Peyer's patch (tissue), 4 donors: ENCODE data around the gene PPP2R1B. TPM values are rescaled to one million over a fixed set of nuclear protein-coding genes. Genes with fewer than 3 reads are reported as not detected.
A peak's percentile ranks its signal among the peaks of the same experiment; 100 is the strongest.
"Not testable (repeated sequence)": the region's sequence is repeated elsewhere in the genome, so short reads cannot be mapped to it uniquely, and the experiment has no call there.

ENCODE experiments used
- DNase-seq, 3 donors: peaks; one replicate each; pipeline ENCODE4 v3.0.0-alpha.2; 2017 to 2019
- H3K27ac ChIP-seq, 4 donors: fragments of 200-600 bp; sonication (generic); one replicate each; pipeline ENCODE4 v1.5.1; 2016 to 2019
- H3K27me3 ChIP-seq, 2 donors: fragments of 200-600 bp; sonication (generic); one replicate each; pipeline ENCODE4 v1.5.1; 2019
- H3K36me3 ChIP-seq, 3 donors: fragments of 200-600 bp; sonication (generic); one replicate each; pipeline ENCODE4 v1.5.1; 2016 to 2019
- H3K4me1 ChIP-seq, 4 donors: fragments of 200-600 bp; sonication (generic); one replicate each; pipeline ENCODE4 v1.5.1; 2016 to 2019
- H3K4me3 ChIP-seq, 4 donors: fragments of 200-600 bp; sonication (generic); 1 replicate in 3 of 4; 2 replicates in 1 of 4; pipeline ENCODE4 v1.5.1; 2016 to 2019; ENCODE audit warnings: mild to moderate bottlenecking in 1 of 4
- H3K9me3 ChIP-seq, 4 donors: fragments of 200-600 bp; sonication (generic); one replicate each; pipeline ENCODE4 v1.5.1; 2016 to 2019; ENCODE audit warnings: mild to moderate bottlenecking in 1 of 4
- POLR2A ChIP-seq, 2 donors: fragments of 450-650 bp; IDR thresholded peaks; one replicate each; pipeline ENCODE4 v1.5.1; 2017; ENCODE audit warnings: antibody characterized with exemption in 2 of 2, mild to moderate bottlenecking in 2 of 2, moderate library complexity in 2 of 2
- total RNA-seq, 4 donors: library from RNA; depleted of rRNA; stranded (reverse); fragments of >200 nt; gene quantifications; one replicate each; pipeline ENCODE4 v1.1.0, GENCODE V29; 2016
- TF ChIP-seq, protein P1 (sequence below), 6 experiments: fragments of 450-650 bp in 4 of 6; fragments of 200-600 bp in 2 of 6; sonication (generic) in 1 of 6; IDR thresholded peaks; one replicate each; pipeline ENCODE4 v1.5.1; 2017 to 2019; ENCODE audit warnings: antibody characterized with exemption in 6 of 6, mild to moderate bottlenecking in 3 of 6, moderate library complexity in 1 of 6

PPP2R1B gene
- total RNA-seq, 4 donors from 2014 or later, result 25.6 to 51.8 (median 41.7) TPM

DNA sequence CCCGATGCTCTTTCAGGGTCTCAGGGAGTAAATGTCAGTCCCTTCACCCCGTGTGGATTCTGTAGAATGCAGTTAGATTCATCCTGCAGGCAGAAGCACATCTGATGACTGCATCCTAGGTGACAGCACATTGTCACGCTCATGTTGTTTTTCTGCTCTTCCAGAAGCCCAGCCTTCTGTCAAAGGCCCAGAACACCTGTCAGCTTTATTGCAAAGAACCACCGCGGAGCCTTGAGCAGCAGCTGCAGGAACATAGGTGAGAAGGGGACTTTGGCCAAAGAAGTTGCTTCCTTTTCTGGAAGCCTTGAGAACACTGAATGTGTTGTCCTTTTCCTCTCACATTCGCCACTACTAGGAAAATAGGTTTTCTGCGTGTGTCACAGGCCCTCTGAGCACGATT is 43.7 kb downstream of the PPP2R1B start:
- H3K4me1 ChIP-seq, result peaks cover 0 to 15% (median 0%) of the 10 kb centered on the region in 4 donors
- TF ChIP-seq POLR2A (IDR thresholded peaks at IDR 0.05), result no peak
- TF ChIP-seq, protein P1, sequence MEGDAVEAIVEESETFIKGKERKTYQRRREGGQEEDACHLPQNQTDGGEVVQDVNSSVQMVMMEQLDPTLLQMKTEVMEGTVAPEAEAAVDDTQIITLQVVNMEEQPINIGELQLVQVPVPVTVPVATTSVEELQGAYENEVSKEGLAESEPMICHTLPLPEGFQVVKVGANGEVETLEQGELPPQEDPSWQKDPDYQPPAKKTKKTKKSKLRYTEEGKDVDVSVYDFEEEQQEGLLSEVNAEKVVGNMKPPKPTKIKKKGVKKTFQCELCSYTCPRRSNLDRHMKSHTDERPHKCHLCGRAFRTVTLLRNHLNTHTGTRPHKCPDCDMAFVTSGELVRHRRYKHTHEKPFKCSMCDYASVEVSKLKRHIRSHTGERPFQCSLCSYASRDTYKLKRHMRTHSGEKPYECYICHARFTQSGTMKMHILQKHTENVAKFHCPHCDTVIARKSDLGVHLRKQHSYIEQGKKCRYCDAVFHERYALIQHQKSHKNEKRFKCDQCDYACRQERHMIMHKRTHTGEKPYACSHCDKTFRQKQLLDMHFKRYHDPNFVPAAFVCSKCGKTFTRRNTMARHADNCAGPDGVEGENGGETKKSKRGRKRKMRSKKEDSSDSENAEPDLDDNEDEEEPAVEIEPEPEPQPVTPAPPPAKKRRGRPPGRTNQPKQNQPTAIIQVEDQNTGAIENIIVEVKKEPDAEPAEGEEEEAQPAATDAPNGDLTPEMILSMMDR (IDR thresholded peaks at IDR 0.05), result no peak
- H3K4me3 ChIP-seq, result no peak overlapping the region
- H3K36me3 ChIP-seq, result peaks cover 0 to 77% (median 0%) of the 10 kb centered on the region in 3 donors
- H3K9me3 ChIP-seq, result no peaks in the 10 kb centered on the region
- no peaks in the 10 kb centered on the region for H3K27me3 ChIP-seq
- DNase-seq, result no peak
- H3K27ac ChIP-seq, result no peak overlapping the region

DNA sequence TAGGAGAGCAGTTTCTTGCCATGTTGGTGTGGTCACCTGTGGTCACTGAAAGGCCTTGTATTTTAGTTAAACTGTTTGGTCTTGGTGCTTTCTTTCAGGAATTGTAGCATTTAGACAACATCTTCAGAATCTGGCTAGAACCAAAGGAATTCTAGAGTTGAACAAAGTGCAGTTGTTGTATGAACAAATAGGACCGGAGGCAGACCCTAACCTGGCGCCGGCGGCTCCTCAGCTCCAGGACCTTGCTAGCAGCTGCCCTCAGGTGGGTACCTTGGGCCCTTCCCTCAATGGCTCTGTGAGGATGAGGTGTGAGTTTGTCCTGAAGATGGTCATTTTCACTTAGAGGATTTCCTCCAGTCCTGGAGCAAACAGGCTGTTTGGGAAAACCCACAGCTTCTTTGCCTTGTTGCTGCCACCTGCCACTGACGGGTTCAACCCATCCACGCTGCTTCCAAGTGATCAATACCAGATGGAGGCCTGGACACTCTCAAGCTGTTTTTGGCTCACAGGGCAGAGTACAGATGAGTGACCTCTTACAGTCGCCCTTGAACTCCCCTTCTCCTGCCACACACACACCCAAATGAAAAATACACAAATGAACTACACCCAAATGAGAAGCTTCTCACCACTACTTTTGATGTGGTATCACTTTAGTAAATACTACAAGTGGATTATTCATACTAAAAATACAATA is 45.2 kb downstream of the PPP2R1B start:
- H3K27me3 ChIP-seq, result no peaks in the 10 kb centered on the region
- peaks cover 0 to 64% (median 0%) of the 10 kb centered on the region in 3 donors for H3K36me3 ChIP-seq
- no peak for DNase-seq
- H3K4me1 ChIP-seq, result peaks cover 0 to 15% (median 0%) of the 10 kb centered on the region in 4 donors
- no peak overlapping the region for H3K27ac ChIP-seq
- TF ChIP-seq, protein P1 (IDR thresholded peaks at IDR 0.05), result no peak
- TF ChIP-seq POLR2A (IDR thresholded peaks at IDR 0.05), result no peak
- H3K9me3 ChIP-seq, result no peaks in the 10 kb centered on the region
- H3K4me3 ChIP-seq, result no peak overlapping the region

DNA sequence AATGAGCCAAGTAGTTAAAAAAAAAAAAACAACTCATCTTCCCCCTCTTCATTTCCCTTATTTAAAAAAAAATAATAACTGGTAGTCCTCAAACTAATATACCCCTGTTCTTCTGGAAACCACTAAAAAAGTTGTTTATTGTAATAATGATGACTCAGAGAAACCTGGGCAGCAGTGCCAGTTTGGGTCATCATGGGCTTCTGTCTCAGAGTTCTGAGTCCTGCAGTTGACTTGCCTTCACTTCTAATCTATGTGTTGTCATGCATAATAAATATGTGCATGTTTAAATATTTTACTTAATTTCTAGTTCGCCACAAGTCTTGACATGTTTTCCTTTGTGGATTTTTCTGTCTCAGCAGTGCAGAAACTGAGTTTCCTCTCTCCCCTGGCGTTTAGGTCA is 46.8 kb downstream of the PPP2R1B start:
- Histone ChIP-seq H3K4me3 (no peak overlapping the region), H3K27ac (no peak overlapping the region), H3K27me3 (no peaks in the 10 kb centered on the region), H3K4me1 (peaks cover 0 to 15% (median 0%) of the 10 kb centered on the region in 4 donors), H3K9me3 (no peaks in the 10 kb centered on the region), H3K36me3 (peaks cover 0 to 59% (median 0%) of the 10 kb centered on the region in 3 donors)
- DNase-seq, result no peak
- TF ChIP-seq, protein P1 (IDR thresholded peaks at IDR 0.05), result no peak
- no peak for TF ChIP-seq POLR2A (IDR thresholded peaks at IDR 0.05)

DNA sequence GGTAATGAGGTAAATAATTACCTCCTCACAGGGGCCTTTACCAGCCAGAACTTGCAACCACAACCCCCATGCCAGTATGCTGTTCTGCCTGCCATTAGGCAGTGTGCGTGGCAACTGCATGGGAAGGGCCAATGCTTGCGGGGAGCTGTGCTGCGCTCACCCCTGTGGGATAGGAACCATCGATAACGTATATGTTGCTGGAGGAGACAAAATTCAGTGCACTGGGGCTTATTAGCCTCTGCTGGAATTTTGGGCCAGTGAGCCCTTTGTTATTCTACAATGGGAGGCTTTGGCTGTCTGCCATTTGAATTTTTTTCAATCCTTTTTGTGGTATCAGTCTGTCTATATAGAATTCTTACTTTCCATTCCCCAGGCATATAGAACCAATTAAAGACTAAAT is 47.3 kb downstream of the PPP2R1B start:
- no peaks in the 10 kb centered on the region for H3K27me3 ChIP-seq
- H3K4me3 ChIP-seq, result no peak overlapping the region
- peaks cover 0 to 55% (median 0%) of the 10 kb centered on the region in 3 donors for H3K36me3 ChIP-seq
- peak overlapping the region in 2 of 4 donors; percentile 6 to 8 for H3K27ac ChIP-seq
- H3K9me3 ChIP-seq, result no peaks in the 10 kb centered on the region
- no peak for DNase-seq
- TF ChIP-seq POLR2A (IDR thresholded peaks at IDR 0.05), result no peak
- TF ChIP-seq, protein P1 (IDR thresholded peaks at IDR 0.05), result no peak
- H3K4me1 ChIP-seq, result peaks cover 0 to 15% (median 0%) of the 10 kb centered on the region in 4 donors

DNA sequence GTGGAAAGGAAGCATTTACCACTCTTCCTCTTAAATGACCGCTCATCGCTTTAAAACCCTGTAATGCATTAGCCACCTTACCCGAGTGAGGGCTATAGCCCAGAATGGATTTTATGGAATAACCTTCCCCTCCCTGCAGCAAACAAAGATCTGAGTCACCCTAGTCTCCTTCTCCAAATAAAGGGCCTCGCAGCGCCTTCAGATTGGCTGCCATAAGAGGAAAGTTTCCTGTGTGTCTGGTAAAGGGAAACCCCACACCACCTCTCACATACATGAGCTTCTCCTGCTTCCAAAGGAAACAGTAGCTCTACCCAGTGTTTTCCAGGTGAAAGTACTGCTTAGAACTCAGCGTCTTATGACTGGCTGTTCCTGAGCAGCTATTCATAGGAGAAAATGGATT is 47.8 kb downstream of the PPP2R1B start:
- H3K27me3 ChIP-seq, result no peaks in the 10 kb centered on the region
- H3K4me3 ChIP-seq, result no peak overlapping the region
- peaks cover 0 to 55% (median 0%) of the 10 kb centered on the region in 3 donors for H3K36me3 ChIP-seq
- peak overlapping the region in 2 of 4 donors; percentile 6 to 8 for H3K27ac ChIP-seq
- TF ChIP-seq, protein P1 (IDR thresholded peaks at IDR 0.05), result no peak
- no peak for TF ChIP-seq POLR2A (IDR thresholded peaks at IDR 0.05)
- no peak for DNase-seq
- no peaks in the 10 kb centered on the region for H3K9me3 ChIP-seq
- peaks cover 0 to 15% (median 0%) of the 10 kb centered on the region in 4 donors for H3K4me1 ChIP-seq

DNA sequence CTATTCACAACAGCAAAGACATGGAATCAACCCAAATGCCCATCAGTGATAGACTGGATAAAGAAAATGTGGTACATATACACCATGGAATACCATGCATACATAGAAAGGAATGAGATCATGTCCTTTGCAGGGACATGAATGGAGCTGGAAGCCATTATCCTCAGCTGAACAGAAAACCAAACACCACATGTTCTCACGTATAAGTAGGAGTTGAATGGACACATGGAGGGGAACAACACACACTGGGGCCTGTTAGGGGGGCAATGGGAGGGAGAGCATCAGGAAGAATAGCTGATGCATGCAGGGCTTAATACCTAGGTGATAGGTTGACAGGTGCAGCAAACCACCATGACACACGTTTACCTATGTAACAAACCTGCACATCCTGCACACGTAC is 48.5 kb downstream of the PPP2R1B start:
- H3K36me3 ChIP-seq, result peaks cover 0 to 54% (median 0%) of the 10 kb centered on the region in 3 donors
- DNase-seq, H3K27me3 ChIP-seq, H3K4me3 ChIP-seq, H3K9me3 ChIP-seq, H3K27ac ChIP-seq: not testable (repeated sequence)
- peaks cover 0 to 15% (median 0%) of the 10 kb centered on the region in 4 donors for H3K4me1 ChIP-seq
